Astrocyte (in vitro differentiated cells and primary cell): Measurements from ENCODE around the gene TXNL4A. TPM values are rescaled to one million over a fixed set of nuclear protein-coding genes. Genes with fewer than 3 reads are reported as not detected.

Source experiments
- DNase-seq: peaks from one replicate; pipeline ENCODE4 v3.0.0-alpha.2; 2010; ENCODE audit warnings: low read depth
- FAIRE-seq: peaks from 2 replicates; lab custom pipeline; 2011; peaks lifted over from hg19 to GRCh38; lab: Jason Lieb, UNC
- H2AFZ ChIP-seq: 2 replicates; pipeline ENCODE4 v1.6.0; 2012; ENCODE audit warnings: low read depth, low read length, inconsistent platforms
- H3K27ac ChIP-seq: 2 replicates; pipeline ENCODE4 v1.5.1; 2011; ENCODE audit warnings: low read depth, low read length, inconsistent platforms
- H3K27me3 ChIP-seq: 2 replicates; pipeline ENCODE4 v1.6.0; 2011; ENCODE audit warnings: low read length, inconsistent platforms; ENCODE audit not compliant: insufficient read depth
- H3K36me3 ChIP-seq: 2 replicates; pipeline ENCODE4 v1.5.1; 2011; ENCODE audit warnings: low read length, inconsistent platforms; ENCODE audit not compliant: insufficient read depth
- H3K4me1 ChIP-seq: 2 replicates; pipeline ENCODE4 v1.5.1; 2011; ENCODE audit warnings: low read length, inconsistent platforms; ENCODE audit not compliant: insufficient read depth
- H3K4me2 ChIP-seq: 2 replicates; pipeline ENCODE4 v1.6.0; 2012; ENCODE audit warnings: low read length, inconsistent platforms
- H3K4me3 ChIP-seq: 2 replicates; pipeline ENCODE4 v1.5.1; 2011; ENCODE audit warnings: low read depth, mild to moderate bottlenecking, low read length, inconsistent platforms; ENCODE audit not compliant: insufficient read depth
- H3K79me2 ChIP-seq: 2 replicates; pipeline ENCODE4 v1.6.0; 2012; ENCODE audit warnings: mild to moderate bottlenecking, low read length, inconsistent platforms; ENCODE audit not compliant: insufficient read depth
- H3K9ac ChIP-seq: 2 replicates; pipeline ENCODE4 v1.6.0; 2012; ENCODE audit warnings: mild to moderate bottlenecking, low read length, inconsistent platforms
- H3K9me3 ChIP-seq: 2 replicates; pipeline ENCODE4 v1.5.1; 2012; ENCODE audit warnings: low read depth, mild to moderate bottlenecking, low read length, inconsistent platforms; ENCODE audit not compliant: insufficient read depth
- H4K20me1 ChIP-seq: 2 replicates; pipeline ENCODE4 v1.6.0; 2012; ENCODE audit warnings: low read length, inconsistent platforms; ENCODE audit not compliant: insufficient read depth
- H3K27ac Mint-ChIP-seq: one replicate; pipeline ENCODE4 v1.8.0; 2021; ENCODE audit warnings: mild to moderate bottlenecking, mixed read lengths; ENCODE audit not compliant: unreplicated experiment
- H3K27me3 Mint-ChIP-seq: one replicate; pipeline ENCODE4 v1.8.0; 2021; ENCODE audit warnings: low read depth, mixed read lengths; ENCODE audit not compliant: unreplicated experiment
- H3K36me3 Mint-ChIP-seq: one replicate; pipeline ENCODE4 v1.8.0; 2021; ENCODE audit warnings: low read depth, mixed read lengths; ENCODE audit not compliant: unreplicated experiment
- H3K4me1 Mint-ChIP-seq: one replicate; pipeline ENCODE4 v1.8.0; 2021; ENCODE audit warnings: low read depth, mixed read lengths; ENCODE audit not compliant: unreplicated experiment
- H3K4me3 Mint-ChIP-seq: one replicate; pipeline ENCODE4 v1.8.0; 2021; ENCODE audit warnings: mild to moderate bottlenecking, moderate library complexity, mixed read lengths; ENCODE audit not compliant: unreplicated experiment
- H3K9me3 Mint-ChIP-seq: one replicate; pipeline ENCODE4 v1.8.0; 2021; ENCODE audit warnings: mild to moderate bottlenecking, mixed read lengths; ENCODE audit not compliant: unreplicated experiment
- EZH2 ChIP-seq: IDR thresholded peaks from 2 replicates; pipeline ENCODE4 v1.6.1; 2012; ENCODE audit warnings: mild to moderate bottlenecking, low read length, inconsistent platforms; ENCODE audit not compliant: insufficient read depth
- total RNA-seq: library from RNA; stranded (reverse); gene quantifications from 2 replicates; pipeline ENCODE4 v1.2.1, GENCODE V29; 2021
- TF ChIP-seq, protein P1 (sequence below): IDR thresholded peaks from 2 replicates; pipeline ENCODE4 v1.5.1; 2011; ENCODE audit warnings: low read depth, mild to moderate bottlenecking, inconsistent platforms, low read length, moderate library complexity; ENCODE audit not compliant: insufficient read depth

The TXNL4A gene
- total RNA-seq, 1 donor from 2014 or later: 135 TPM

DNA sequence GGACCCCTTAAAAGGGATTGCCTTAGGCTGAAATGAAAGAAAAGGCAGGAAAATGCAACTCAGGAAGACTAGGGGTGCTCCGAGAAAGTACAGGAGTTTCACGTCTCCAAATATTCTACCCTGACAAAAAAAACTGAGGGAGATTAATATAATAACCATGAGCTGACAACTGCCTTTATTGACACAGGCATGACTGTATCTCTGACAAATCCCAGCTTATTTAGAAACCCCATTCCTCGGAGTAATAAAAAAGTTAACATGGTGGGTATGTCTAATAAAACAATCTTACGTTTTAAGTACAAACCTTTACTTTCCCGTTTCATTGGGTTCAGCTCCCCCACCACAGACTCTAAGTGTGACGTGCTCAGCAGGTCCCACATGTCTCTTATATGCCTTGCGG, 38.0 kb upstream of the TXNL4A start:
- H3K4me3 ChIP-seq: no peak overlapping the region
- H3K36me3 Mint-ChIP-seq: peaks cover 18% of the 10 kb centered on the region
- H3K79me2 ChIP-seq: no peaks in the 10 kb centered on the region
- FAIRE-seq (no peak), DNase-seq (no peak)
- H3K4me3 Mint-ChIP-seq: no peak overlapping the region
- no peak overlapping the region for H2AFZ ChIP-seq
- no peaks in the 10 kb centered on the region for H3K4me1 ChIP-seq
- no peak overlapping the region for H3K4me2 ChIP-seq
- H3K27ac Mint-ChIP-seq: no peak overlapping the region
- H3K27me3 ChIP-seq: no peaks in the 10 kb centered on the region
- H4K20me1 ChIP-seq: no peaks in the 10 kb centered on the region
- H3K4me1 Mint-ChIP-seq: no peaks in the 10 kb centered on the region
- H3K9me3 Mint-ChIP-seq: peaks cover 41% of the 10 kb centered on the region
- H3K27ac ChIP-seq: no peak overlapping the region
- no peaks in the 10 kb centered on the region for H3K36me3 ChIP-seq
- TF ChIP-seq, protein P1, sequence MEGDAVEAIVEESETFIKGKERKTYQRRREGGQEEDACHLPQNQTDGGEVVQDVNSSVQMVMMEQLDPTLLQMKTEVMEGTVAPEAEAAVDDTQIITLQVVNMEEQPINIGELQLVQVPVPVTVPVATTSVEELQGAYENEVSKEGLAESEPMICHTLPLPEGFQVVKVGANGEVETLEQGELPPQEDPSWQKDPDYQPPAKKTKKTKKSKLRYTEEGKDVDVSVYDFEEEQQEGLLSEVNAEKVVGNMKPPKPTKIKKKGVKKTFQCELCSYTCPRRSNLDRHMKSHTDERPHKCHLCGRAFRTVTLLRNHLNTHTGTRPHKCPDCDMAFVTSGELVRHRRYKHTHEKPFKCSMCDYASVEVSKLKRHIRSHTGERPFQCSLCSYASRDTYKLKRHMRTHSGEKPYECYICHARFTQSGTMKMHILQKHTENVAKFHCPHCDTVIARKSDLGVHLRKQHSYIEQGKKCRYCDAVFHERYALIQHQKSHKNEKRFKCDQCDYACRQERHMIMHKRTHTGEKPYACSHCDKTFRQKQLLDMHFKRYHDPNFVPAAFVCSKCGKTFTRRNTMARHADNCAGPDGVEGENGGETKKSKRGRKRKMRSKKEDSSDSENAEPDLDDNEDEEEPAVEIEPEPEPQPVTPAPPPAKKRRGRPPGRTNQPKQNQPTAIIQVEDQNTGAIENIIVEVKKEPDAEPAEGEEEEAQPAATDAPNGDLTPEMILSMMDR: no peak
- no peak for TF ChIP-seq EZH2
- H3K9ac ChIP-seq: no peak overlapping the region
- H3K9me3 ChIP-seq: peaks cover 34% of the 10 kb centered on the region
- no peaks in the 10 kb centered on the region for H3K27me3 Mint-ChIP-seq

DNA sequence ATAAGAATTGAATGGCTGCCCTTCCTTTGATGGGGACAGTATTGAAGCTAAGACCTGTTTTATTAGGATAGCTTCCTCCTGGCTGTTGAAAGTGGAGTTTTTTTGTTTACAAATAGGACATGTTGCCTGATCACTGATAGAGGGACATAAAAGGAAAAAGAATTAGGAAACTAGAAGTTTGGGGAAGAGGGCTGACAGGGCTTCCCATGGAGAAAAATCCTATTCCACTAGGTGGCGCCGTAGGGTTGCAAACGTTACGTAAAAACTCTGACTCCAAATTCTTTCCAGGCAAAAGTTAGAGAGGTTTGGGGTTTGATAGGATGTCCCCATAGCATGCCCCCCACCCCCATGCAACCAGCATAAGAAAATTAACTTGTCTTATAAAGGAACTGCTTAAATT, 34.8 kb upstream of the TXNL4A start:
- no peaks in the 10 kb centered on the region for H3K27me3 ChIP-seq
- no peak overlapping the region for H3K27ac Mint-ChIP-seq
- H3K79me2 ChIP-seq: no peaks in the 10 kb centered on the region
- H3K4me1 Mint-ChIP-seq: no peaks in the 10 kb centered on the region
- H3K36me3 ChIP-seq: no peaks in the 10 kb centered on the region
- peaks cover 53% of the 10 kb centered on the region for H3K9me3 Mint-ChIP-seq
- no peak overlapping the region for H3K4me2 ChIP-seq
- H2AFZ ChIP-seq: no peak overlapping the region
- no peak overlapping the region for H3K4me3 ChIP-seq
- TF ChIP-seq EZH2: no peak
- TF ChIP-seq, protein P1: peak; percentile 21
- no peaks in the 10 kb centered on the region for H4K20me1 ChIP-seq
- peaks cover 18% of the 10 kb centered on the region for H3K36me3 Mint-ChIP-seq
- H3K9ac ChIP-seq: no peak overlapping the region
- H3K9me3 ChIP-seq: peaks cover 42% of the 10 kb centered on the region
- no peak overlapping the region for H3K27ac ChIP-seq
- H3K4me3 Mint-ChIP-seq: no peak overlapping the region
- FAIRE-seq (no peak), DNase-seq (no peak)
- no peaks in the 10 kb centered on the region for H3K27me3 Mint-ChIP-seq
- H3K4me1 ChIP-seq: no peaks in the 10 kb centered on the region

DNA sequence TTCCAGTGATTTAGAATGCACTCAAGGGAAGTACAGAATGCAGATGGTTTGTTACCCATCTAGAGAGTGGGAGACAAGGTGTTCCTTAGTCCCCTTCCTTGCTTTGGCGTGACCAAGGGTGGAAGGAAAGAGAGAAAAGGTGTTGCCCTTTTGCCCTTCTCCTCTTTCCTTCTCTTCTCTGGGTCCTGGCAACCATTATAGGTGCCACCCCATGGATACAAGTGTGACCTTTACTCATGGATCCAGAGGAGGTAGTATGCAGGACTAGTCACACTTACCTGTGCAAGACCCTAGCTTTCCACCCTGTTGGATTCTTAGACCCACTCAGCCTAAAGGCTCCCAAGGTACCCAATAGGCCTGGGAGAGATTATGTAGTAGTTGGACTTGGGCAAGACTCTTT, 34.2 kb upstream of the TXNL4A start:
- Histone ChIP-seq H4K20me1 (no peaks in the 10 kb centered on the region), H3K27ac (no peak overlapping the region), H3K79me2 (no peaks in the 10 kb centered on the region), H3K4me1 (no peaks in the 10 kb centered on the region), H3K9ac (no peak overlapping the region), H2AFZ (no peak overlapping the region), H3K27me3 (no peaks in the 10 kb centered on the region), H3K36me3 (no peaks in the 10 kb centered on the region), H3K4me3 (no peak overlapping the region), H3K9me3 (peaks cover 42% of the 10 kb centered on the region), H3K4me2 (no peak overlapping the region)
- H3K9me3 Mint-ChIP-seq: peaks cover 56% of the 10 kb centered on the region
- no peak overlapping the region for H3K27ac Mint-ChIP-seq
- TF ChIP-seq EZH2: no peak
- TF ChIP-seq, protein P1: no peak
- H3K27me3 Mint-ChIP-seq: no peaks in the 10 kb centered on the region
- no peak overlapping the region for H3K4me3 Mint-ChIP-seq
- peaks cover 18% of the 10 kb centered on the region for H3K36me3 Mint-ChIP-seq
- no peaks in the 10 kb centered on the region for H3K4me1 Mint-ChIP-seq
- no peak for FAIRE-seq
- peak; percentile 27 for DNase-seq
